ENCODE measurements around the gene SOBP.

Gene SOBP

GRCh38 chr6:107708435-107708834 is 218.5 kb downstream of the SOBP start:
- TF ChIP-seq CTCF (IDR thresholded peaks at IDR 0.05; ENCODE audit: low read depth, low read length, missing control alignments): no peak
- H3K4me3 ChIP-seq (replicated peaks; ENCODE audit: low read depth, low read length): no peak overlapping the region
- no peak for DNase-seq (ENCODE audit: extremely low read depth, low read depth)

GRCh38 chr6:107709341-107709740 is 219.4 kb downstream of the SOBP start:
- DNase-seq (ENCODE audit: extremely low read depth, low read depth): no peak
- no peak overlapping the region for H3K4me3 ChIP-seq (replicated peaks; ENCODE audit: low read depth, low read length)
- TF ChIP-seq CTCF (IDR thresholded peaks at IDR 0.05; ENCODE audit: low read depth, low read length, missing control alignments): no peak
